ENCODE data around the gene KPNB1.

DNA sequence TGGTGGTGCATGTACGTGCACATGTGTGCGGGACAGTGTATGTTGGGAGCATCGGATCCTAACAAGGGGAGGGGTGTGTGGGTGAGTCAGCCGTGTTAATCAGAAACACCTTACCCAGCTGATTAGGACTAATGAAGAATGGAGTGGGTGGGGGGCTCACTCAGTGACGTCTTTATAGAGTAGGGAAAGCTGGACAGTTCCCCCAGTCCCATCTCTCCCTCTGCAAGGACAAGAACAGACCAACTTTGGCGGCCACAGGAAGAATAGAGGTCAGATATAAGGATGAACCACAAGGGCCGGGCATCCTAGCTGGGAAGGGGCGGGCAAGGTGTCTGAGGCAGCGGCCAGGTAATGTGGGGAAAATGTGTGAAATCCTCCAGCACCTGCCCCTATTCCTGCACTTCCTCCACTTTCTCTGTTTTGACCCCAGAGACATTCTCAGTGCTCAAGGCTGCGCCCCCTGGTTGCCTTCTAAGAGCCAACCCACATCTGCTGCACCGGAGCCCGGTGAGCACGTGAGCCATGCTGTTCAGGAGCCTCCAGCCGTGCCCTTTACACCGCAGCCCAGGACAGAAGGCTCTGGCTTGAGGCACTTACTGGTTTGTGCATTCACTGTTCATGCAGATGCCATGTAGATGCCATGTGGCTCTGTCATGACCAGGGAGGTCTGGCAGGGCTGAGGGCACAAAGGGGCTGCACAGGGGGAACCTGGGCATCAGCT is 64.4 kb downstream of the KPNB1 start:
- TF ChIP-seq, protein P1, sequence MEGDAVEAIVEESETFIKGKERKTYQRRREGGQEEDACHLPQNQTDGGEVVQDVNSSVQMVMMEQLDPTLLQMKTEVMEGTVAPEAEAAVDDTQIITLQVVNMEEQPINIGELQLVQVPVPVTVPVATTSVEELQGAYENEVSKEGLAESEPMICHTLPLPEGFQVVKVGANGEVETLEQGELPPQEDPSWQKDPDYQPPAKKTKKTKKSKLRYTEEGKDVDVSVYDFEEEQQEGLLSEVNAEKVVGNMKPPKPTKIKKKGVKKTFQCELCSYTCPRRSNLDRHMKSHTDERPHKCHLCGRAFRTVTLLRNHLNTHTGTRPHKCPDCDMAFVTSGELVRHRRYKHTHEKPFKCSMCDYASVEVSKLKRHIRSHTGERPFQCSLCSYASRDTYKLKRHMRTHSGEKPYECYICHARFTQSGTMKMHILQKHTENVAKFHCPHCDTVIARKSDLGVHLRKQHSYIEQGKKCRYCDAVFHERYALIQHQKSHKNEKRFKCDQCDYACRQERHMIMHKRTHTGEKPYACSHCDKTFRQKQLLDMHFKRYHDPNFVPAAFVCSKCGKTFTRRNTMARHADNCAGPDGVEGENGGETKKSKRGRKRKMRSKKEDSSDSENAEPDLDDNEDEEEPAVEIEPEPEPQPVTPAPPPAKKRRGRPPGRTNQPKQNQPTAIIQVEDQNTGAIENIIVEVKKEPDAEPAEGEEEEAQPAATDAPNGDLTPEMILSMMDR (IDR thresholded peaks at IDR 0.05; ENCODE audit: insufficient read depth, low read depth, low read length), result no peak
- no peak for TF ChIP-seq EZH2 (IDR thresholded peaks at IDR 0.05; ENCODE audit: insufficient read depth, low read length)
